Endothelial cell of umbilical vein (primary cell): ENCODE measurements around the gene REG3G. TPM values are rescaled to one million over a fixed set of nuclear protein-coding genes. Genes with fewer than 3 reads are reported as not detected.

Experiments used
- BruUV-seq: library from RNA; stranded (reverse); fragments of 400-500 nt; replicated peaks from 2 replicates; lab custom pipeline; 2021; lab: Mats Ljungman, UMichigan
- CTCF ChIA-PET: fragments of 300-600, 350-600 bp; sonication (Branson Sonifier 250); formaldehyde crosslinking; loops from one replicate; lab custom pipeline; 2021; ENCODE audit warnings: antibody characterized with exemption, inconsistent platforms; lab: Charles Lee
- POLR2A ChIA-PET: fragments of 300-600, 350-600 bp; sonication (Branson Sonifier 250); formaldehyde crosslinking; loops from one replicate; lab custom pipeline; 2021; ENCODE audit warnings: antibody characterized with exemption, inconsistent platforms; lab: Charles Lee
- DNase-seq: peaks from one replicate; pipeline ENCODE4 v3.0.0-alpha.2; 2011; ENCODE audit warnings: low read depth, low spot score
- FAIRE-seq: peaks from 2 replicates; lab custom pipeline; 2011; peaks lifted over from hg19 to GRCh38; lab: Jason Lieb, UNC
- H2AFZ ChIP-seq: 2 replicates; pipeline ENCODE4 v1.6.0; 2012; ENCODE audit warnings: low read depth, low read length, control low read depth, inconsistent platforms
- H3K27ac ChIP-seq: 2 replicates; pipeline ENCODE4 v1.5.1; 2011; ENCODE audit warnings: low read depth, mild to moderate bottlenecking, control low read depth, low read length, moderate library complexity; ENCODE audit not compliant: insufficient read depth
- H3K27me3 ChIP-seq, 2 experiments: 2 replicates each; pipeline versions ENCODE4 v1.6.0 to v1.6.1; 2011; ENCODE audit warnings: low read length in 2 of 2, mixed read lengths in 1 of 2; ENCODE audit not compliant: control insufficient read depth in 2 of 2, insufficient read depth in 2 of 2
- H3K36me3 ChIP-seq, 2 experiments: 2 replicates in 1 of 2; 3 replicates in 1 of 2; pipeline ENCODE4 v1.5.1; 2011; ENCODE audit warnings: low read length in 2 of 2, mild to moderate bottlenecking in 1 of 2, moderate library complexity in 1 of 2; ENCODE audit not compliant: control insufficient read depth in 2 of 2, insufficient read depth in 2 of 2; ENCODE audit errors: extremely low read depth in 1 of 2
- H3K4me1 ChIP-seq: 3 replicates; pipeline ENCODE4 v1.5.1; 2011; ENCODE audit warnings: mild to moderate bottlenecking, low read length; ENCODE audit not compliant: control insufficient read depth, insufficient read depth; ENCODE audit errors: extremely low read depth
- H3K4me2 ChIP-seq: 2 replicates; pipeline ENCODE4 v1.6.1; 2011; ENCODE audit warnings: low read length, control low read depth, mixed read lengths; ENCODE audit not compliant: insufficient read depth
- H3K4me3 ChIP-seq, 3 experiments: fragments of 200-600 bp in 1 of 3; sonication (generic), shearing (Covaris generic) in 1 of 3; replicated peaks in 1 of 3; 2 replicates each; pipeline ENCODE4 v1.5.1; 2011 to 2016; ENCODE audit warnings: control low read depth in 3 of 3, low read length in 3 of 3, mild to moderate bottlenecking in 2 of 3, inconsistent platforms in 1 of 3, low read depth in 1 of 3, moderate library complexity in 1 of 3; ENCODE audit not compliant: insufficient read depth in 1 of 3
- H3K79me2 ChIP-seq: 2 replicates; pipeline ENCODE4 v1.6.0; 2012; ENCODE audit warnings: low read length, inconsistent platforms; ENCODE audit not compliant: control insufficient read depth, insufficient read depth
- H3K9ac ChIP-seq: replicated peaks from 2 replicates; pipeline ENCODE3; 2011; ENCODE audit warnings: low read length, control low read depth; ENCODE audit not compliant: insufficient read depth; ENCODE audit errors: extremely low read depth
- H3K9me1 ChIP-seq: replicated peaks from 3 replicates; pipeline ENCODE4 v1.6.0; 2011; ENCODE audit warnings: mild to moderate bottlenecking, low read length; ENCODE audit not compliant: control insufficient read depth, insufficient read depth; ENCODE audit errors: extremely low read depth
- H3K9me3 ChIP-seq: replicated peaks from 2 replicates; pipeline ENCODE4 v1.5.1; 2012; ENCODE audit warnings: low read length, inconsistent platforms; ENCODE audit not compliant: control insufficient read depth, insufficient read depth
- H4K20me1 ChIP-seq: replicated peaks from 2 replicates; pipeline ENCODE3; 2011; ENCODE audit warnings: mild to moderate bottlenecking, low read length; ENCODE audit not compliant: control insufficient read depth, insufficient read depth; ENCODE audit errors: extremely low read depth
- EZH2 ChIP-seq: IDR thresholded peaks from 2 replicates; pipeline ENCODE4 v1.6.1; 2012; ENCODE audit warnings: borderline replicate concordance, low read depth, mild to moderate bottlenecking, moderate library complexity, low read length, inconsistent platforms; ENCODE audit not compliant: severe bottlenecking
- FOS ChIP-seq: IDR thresholded peaks from 2 replicates; pipeline ENCODE4 v1.6.1; 2011; ENCODE audit warnings: mild to moderate bottlenecking, low read length, moderate library complexity, borderline replicate concordance; ENCODE audit not compliant: insufficient read depth
- GATA2 ChIP-seq: IDR thresholded peaks from 2 replicates; pipeline ENCODE4 v1.7.0; 2011; ENCODE audit warnings: low read depth, mild to moderate bottlenecking, moderate library complexity, mixed read lengths, low read length; ENCODE audit not compliant: insufficient read length, insufficient read depth
- JUN ChIP-seq: IDR thresholded peaks from 2 replicates; pipeline ENCODE4 v1.6.1; 2011; ENCODE audit warnings: borderline replicate concordance, low read depth; ENCODE audit not compliant: insufficient read length, insufficient read depth
- MYC ChIP-seq: IDR thresholded peaks from one replicate; pipeline ENCODE4 v1.6.1; 2011; ENCODE audit warnings: mild to moderate bottlenecking, low read depth, low read length
- POLR2A ChIP-seq: IDR thresholded peaks from 2 replicates; pipeline ENCODE4 v1.6.1; 2012; ENCODE audit warnings: low read depth, mild to moderate bottlenecking, control low read depth, low read length
- POLR2AphosphoS5 ChIP-seq: IDR thresholded peaks from 2 replicates; pipeline ENCODE4 v1.6.1; 2012; ENCODE audit warnings: low read depth, mild to moderate bottlenecking, control low read depth, low read length, moderate library complexity; ENCODE audit not compliant: insufficient read depth
- dilution Hi-C: fragments of 300-500 bp; cut with MboI; formaldehyde crosslinking; loops from one replicate; pipeline ENCODE4 v1.15.0; 2019; ENCODE audit warnings: low sequenced_read_pairs; ENCODE audit not compliant: extremely low pct_ligation_motif_present
- intact Hi-C: fragments of 100-400 bp; cut with micrococcal nuclease; formaldehyde crosslinking; loops from one replicate; pipeline ENCODE4 v1.10.0; 2022
- polyA plus RNA-seq, 4 experiments: library from polyadenylated mRNA; depleted of rRNA in 3 of 4; stranded (reverse) in 3 of 4; unstranded in 1 of 4; fragments of >200 nt; gene quantifications; 2 replicates each; pipeline versions ENCODE4 v1.2.1 to v1.2.3, GENCODE V29; 2011 to 2012; ENCODE audit warnings: missing spikeins in 1 of 4
- total RNA-seq: library from RNA; stranded (reverse); gene quantifications from 2 replicates; pipeline ENCODE4 v1.2.3, GENCODE V29; 2021
- TF ChIP-seq, protein P1 (sequence below): IDR thresholded peaks from 2 replicates; pipeline ENCODE4 v1.6.1; 2011; ENCODE audit not compliant: insufficient read depth, insufficient read length
- TF ChIP-seq, protein P2 (sequence below), 2 donors: IDR thresholded peaks; 1 replicate in 1 of 2; 2 replicates in 1 of 2; pipeline ENCODE4 v1.5.1; 2011; ENCODE audit warnings: low read length in 2 of 2, mild to moderate bottlenecking in 2 of 2, moderate library complexity in 2 of 2, control low read depth in 1 of 2, inconsistent platforms in 1 of 2, low read depth in 1 of 2; ENCODE audit not compliant: insufficient read depth in 1 of 2; ENCODE audit errors: extremely low read depth in 1 of 2

The REG3G gene
- total and polyA plus RNA-seq, 2 donors (not counting 3 experiments of a cell fraction or from before 2014, with no cell fraction given): not detected

GRCh38 chr2:78992807-78993517 is 32.5 kb upstream of the REG3G start:
- dilution Hi-C loops (no loop called here), intact Hi-C loops (no loop called here)
- Histone ChIP-seq H4K20me1 (no peaks in the 10 kb centered on the region), H2AFZ (no peak overlapping the region), H3K4me1 (no peaks in the 10 kb centered on the region), H3K4me3 (no peak overlapping the region), H3K27ac (no peak overlapping the region), H3K9me1 (no peaks in the 10 kb centered on the region), H3K36me3 (no peaks in the 10 kb centered on the region), H3K27me3 (peaks cover 20 to 25% of the 10 kb centered on the region in 2 experiments), H3K79me2 (no peaks in the 10 kb centered on the region), H3K9ac (no peak overlapping the region), H3K4me2 (no peak overlapping the region), H3K9me3 (no peaks in the 10 kb centered on the region)
- FAIRE-seq: no peak
- no TSS peak for BruUV-seq
- CTCF ChIA-PET: no interaction called here
- TF ChIP-seq FOS (no peak), EZH2 (peak; percentile 72)
- no peak for DNase-seq
- POLR2A ChIA-PET: no interaction called here

- POLR2A ChIA-PET: no interaction called here
- no TSS peak for BruUV-seq
- Histone ChIP-seq H3K27ac (no peak overlapping the region), H3K36me3 (no peaks in the 10 kb centered on the region), H4K20me1 (no peaks in the 10 kb centered on the region), H3K9me1 (no peaks in the 10 kb centered on the region), H3K4me1 (no peaks in the 10 kb centered on the region), H3K4me3 (no peak overlapping the region), H3K9me3 (no peaks in the 10 kb centered on the region), H2AFZ (no peak overlapping the region), H3K4me2 (no peak overlapping the region), H3K79me2 (no peaks in the 10 kb centered on the region), H3K9ac (no peak overlapping the region), H3K27me3 (peaks cover 20 to 25% of the 10 kb centered on the region in 2 experiments)
- DNase-seq (no peak), FAIRE-seq (no peak)
- intact Hi-C loops (no loop called here), dilution Hi-C loops (no loop called here)
- CTCF ChIA-PET: interaction anchor here (1.0 kb wide), 1 partner anchor 15 kb away, joined by 3 read pairs; no protein-coding TSS in a partner anchor
- TF ChIP-seq FOS: no peak
- TF ChIP-seq POLR2A: no peak
- no peak for TF ChIP-seq GATA2
- TF ChIP-seq, protein P1, sequence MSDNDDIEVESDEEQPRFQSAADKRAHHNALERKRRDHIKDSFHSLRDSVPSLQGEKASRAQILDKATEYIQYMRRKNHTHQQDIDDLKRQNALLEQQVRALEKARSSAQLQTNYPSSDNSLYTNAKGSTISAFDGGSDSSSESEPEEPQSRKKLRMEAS: no peak
- TF ChIP-seq, protein P2, sequence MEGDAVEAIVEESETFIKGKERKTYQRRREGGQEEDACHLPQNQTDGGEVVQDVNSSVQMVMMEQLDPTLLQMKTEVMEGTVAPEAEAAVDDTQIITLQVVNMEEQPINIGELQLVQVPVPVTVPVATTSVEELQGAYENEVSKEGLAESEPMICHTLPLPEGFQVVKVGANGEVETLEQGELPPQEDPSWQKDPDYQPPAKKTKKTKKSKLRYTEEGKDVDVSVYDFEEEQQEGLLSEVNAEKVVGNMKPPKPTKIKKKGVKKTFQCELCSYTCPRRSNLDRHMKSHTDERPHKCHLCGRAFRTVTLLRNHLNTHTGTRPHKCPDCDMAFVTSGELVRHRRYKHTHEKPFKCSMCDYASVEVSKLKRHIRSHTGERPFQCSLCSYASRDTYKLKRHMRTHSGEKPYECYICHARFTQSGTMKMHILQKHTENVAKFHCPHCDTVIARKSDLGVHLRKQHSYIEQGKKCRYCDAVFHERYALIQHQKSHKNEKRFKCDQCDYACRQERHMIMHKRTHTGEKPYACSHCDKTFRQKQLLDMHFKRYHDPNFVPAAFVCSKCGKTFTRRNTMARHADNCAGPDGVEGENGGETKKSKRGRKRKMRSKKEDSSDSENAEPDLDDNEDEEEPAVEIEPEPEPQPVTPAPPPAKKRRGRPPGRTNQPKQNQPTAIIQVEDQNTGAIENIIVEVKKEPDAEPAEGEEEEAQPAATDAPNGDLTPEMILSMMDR (IDR thresholded peaks at IDR 0.05; ENCODE audit: extremely low read depth in 1 of 2, insufficient read depth in 1 of 2, low read depth in 1 of 2, low read length in 2 of 2): no peak
- no peak for TF ChIP-seq MYC
- no peak for TF ChIP-seq POLR2AphosphoS5
- TF ChIP-seq JUN: no peak
- no peak for TF ChIP-seq EZH2
Measured at GRCh38 chr2:78993518-78994148, 31.9 kb upstream of the REG3G start.
